22Rv1 (cell line): ENCODE measurements around the gene GSTA4.

ENCODE experiments used
- H3K27ac ChIP-seq: fragments of 450-650 bp; 2 replicates; pipeline ENCODE4 v1.5.1; 2017
- CTCF ChIP-seq: fragments of 450-650 bp; IDR thresholded peaks from 2 replicates; pipeline ENCODE4 v1.5.1; 2017; ENCODE audit warnings: mild to moderate bottlenecking
- ZFX ChIP-seq: fragments of 450-650 bp; IDR thresholded peaks from 2 replicates; pipeline ENCODE4 v1.6.1; 2017; ENCODE audit warnings: antibody characterized with exemption, borderline replicate concordance

Gene GSTA4

GRCh38 chr6:52999456-52999855 lies 4.4 kb upstream of the GSTA4 start:
- H3K27ac ChIP-seq, result no peak overlapping the region
- TF ChIP-seq CTCF (no peak), ZFX (no peak)

GRCh38 chr6:52998603-52999002 lies 3.5 kb upstream of the GSTA4 start:
- TF ChIP-seq ZFX (no peak), CTCF (no peak)
- H3K27ac ChIP-seq, result no peak overlapping the region

GRCh38 chr6:52995913-52996645 lies 995 bp upstream of the GSTA4 start:
- peak overlapping the region; percentile 87 for H3K27ac ChIP-seq
- TF ChIP-seq ZFX (no peak), CTCF (no peak)

DNA sequence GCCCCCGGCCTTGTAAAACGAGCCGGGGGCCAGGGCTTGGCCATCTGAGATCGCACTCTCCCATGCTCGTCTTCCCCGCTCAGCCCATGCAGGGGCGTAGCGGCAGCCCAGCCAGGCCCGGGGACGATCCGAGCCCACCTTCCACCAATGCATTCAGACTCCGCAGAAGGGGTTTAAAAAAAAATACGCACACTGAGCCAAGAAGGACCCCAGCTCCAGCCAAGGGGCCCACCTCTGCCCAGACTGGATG lies 320 bp downstream of the GSTA4 start:
- no peak for TF ChIP-seq ZFX
- TF ChIP-seq CTCF, result no peak
- peak overlapping the region; percentile 87 for H3K27ac ChIP-seq

- TF ChIP-seq CTCF, result no peak
- peak overlapping the region; percentile 87 for H3K27ac ChIP-seq
Observed at GRCh38 chr6:52994031-52994838, 849 bp downstream of the GSTA4 start.

- TF ChIP-seq ZFX (no peak), CTCF (no peak)
- H3K27ac ChIP-seq, result no peak overlapping the region
Observed at GRCh38 chr6:52992980-52993920, 1.8 kb downstream of the GSTA4 start.

DNA sequence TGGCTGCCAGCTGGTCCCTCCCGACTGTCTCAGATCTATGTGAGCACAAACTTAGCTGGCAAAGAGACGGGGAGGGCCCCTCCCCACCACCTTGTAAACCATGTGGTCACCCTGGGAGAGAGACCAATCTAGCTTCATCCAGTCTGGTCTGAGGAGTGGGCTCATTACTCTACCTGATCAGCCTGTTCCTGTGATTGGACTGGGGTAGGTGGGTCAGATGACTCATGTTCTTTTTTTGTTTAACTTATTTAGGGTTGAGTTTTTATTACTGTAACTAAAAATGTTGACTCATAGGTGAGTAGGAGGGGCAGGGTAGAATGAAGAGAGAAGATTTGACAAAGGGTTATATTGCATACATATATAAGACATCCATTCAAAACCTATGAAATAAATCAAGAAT lies 4.7 kb downstream of the GSTA4 start:
- TF ChIP-seq CTCF (no peak), ZFX (no peak)
- no peak overlapping the region for H3K27ac ChIP-seq
